ENCODE results near the gene METTL26.

- TF ChIP-seq, protein P1, sequence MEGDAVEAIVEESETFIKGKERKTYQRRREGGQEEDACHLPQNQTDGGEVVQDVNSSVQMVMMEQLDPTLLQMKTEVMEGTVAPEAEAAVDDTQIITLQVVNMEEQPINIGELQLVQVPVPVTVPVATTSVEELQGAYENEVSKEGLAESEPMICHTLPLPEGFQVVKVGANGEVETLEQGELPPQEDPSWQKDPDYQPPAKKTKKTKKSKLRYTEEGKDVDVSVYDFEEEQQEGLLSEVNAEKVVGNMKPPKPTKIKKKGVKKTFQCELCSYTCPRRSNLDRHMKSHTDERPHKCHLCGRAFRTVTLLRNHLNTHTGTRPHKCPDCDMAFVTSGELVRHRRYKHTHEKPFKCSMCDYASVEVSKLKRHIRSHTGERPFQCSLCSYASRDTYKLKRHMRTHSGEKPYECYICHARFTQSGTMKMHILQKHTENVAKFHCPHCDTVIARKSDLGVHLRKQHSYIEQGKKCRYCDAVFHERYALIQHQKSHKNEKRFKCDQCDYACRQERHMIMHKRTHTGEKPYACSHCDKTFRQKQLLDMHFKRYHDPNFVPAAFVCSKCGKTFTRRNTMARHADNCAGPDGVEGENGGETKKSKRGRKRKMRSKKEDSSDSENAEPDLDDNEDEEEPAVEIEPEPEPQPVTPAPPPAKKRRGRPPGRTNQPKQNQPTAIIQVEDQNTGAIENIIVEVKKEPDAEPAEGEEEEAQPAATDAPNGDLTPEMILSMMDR (conservative IDR thresholded peaks at IDR 0.05 in 1 of 2, IDR thresholded peaks at IDR 0.05 in 1 of 2; ENCODE audit: extremely low read depth in 1 of 2, insufficient read depth in 1 of 2, low read depth in 1 of 2, low read length in 2 of 2), result no peak
- no peak for TF ChIP-seq EZH2 (IDR thresholded peaks at IDR 0.05; ENCODE audit: borderline replicate concordance, low read length)
These were observed 35.4 kb upstream of the METTL26 start for GRCh38 chr16:671353-672131.
